Measurements from ENCODE around the gene CLASP2. TPM values are rescaled to one million over a fixed set of nuclear protein-coding genes. Genes with fewer than 3 reads are reported as not detected.

The CLASP2 gene
- total RNA-seq, 1 experiment from 2014 or later: 36.5 TPM

- Histone ChIP-seq H3F3A (ENCODE audit: insufficient read depth, low read depth) (no peaks in the 10 kb centered on the region), H4K20me1 (ENCODE audit: insufficient read depth) (no peaks in the 10 kb centered on the region), H2AFZ (no peak overlapping the region), H3K4me1 (replicated peaks; ENCODE audit: insufficient read depth) (no peaks in the 10 kb centered on the region), H3K27ac (no peak overlapping the region), H3K4me2 (no peak overlapping the region), H3K27me3 (ENCODE audit: insufficient read depth, low read depth) (no peaks in the 10 kb centered on the region), H3K9me3 (ENCODE audit: insufficient read depth, low read depth) (no peaks in the 10 kb centered on the region), H3K36me3 (ENCODE audit: low read depth) (no peaks in the 10 kb centered on the region), H3K9me2 (ENCODE audit: insufficient read depth) (no peaks in the 10 kb centered on the region), H3K4me3 (no peak overlapping the region), H3K79me2 (ENCODE audit: low read depth) (no peaks in the 10 kb centered on the region)
- TF ChIP-seq EZH2 (IDR thresholded peaks at IDR 0.05; ENCODE audit: low read depth) (no peak), CTCF (conservative IDR thresholded peaks at IDR 0.05) (no peak)
- CTCF ChIA-PET: interaction anchor here (0.6 to 1.0 kb wide), 2 partner anchors 79 to 150 kb away, joined by 3 to 5 read pairs; no protein-coding TSS in a partner anchor
- intact Hi-C loops (cut with micrococcal nuclease; ENCODE audit: unreplicated experiment): loop anchor here (2.0 kb wide), 1 partner anchor 149 kb away; no protein-coding TSS in a partner anchor
- DNase-seq: no peak
- no TSS peak for BruUV-seq (replicated peaks)
- POLR2A ChIA-PET (ENCODE audit: unreplicated experiment): interaction anchor here (0.7 kb wide), 1 partner anchor 161 kb away, joined by 4 read pairs; the partner anchor contains the start of gene PDCD6IP
Measured at GRCh38 chr3:33637482-33637881, 80.6 kb downstream of the CLASP2 start.

GRCh38 chr3:33636125-33636850 lies 81.8 kb downstream of the CLASP2 start:
- Histone ChIP-seq H3K27ac (no peak overlapping the region), H3K9me3 (ENCODE audit: insufficient read depth, low read depth) (no peaks in the 10 kb centered on the region), H3K9me2 (ENCODE audit: insufficient read depth) (no peaks in the 10 kb centered on the region), H2AFZ (no peak overlapping the region), H3K36me3 (ENCODE audit: low read depth) (no peaks in the 10 kb centered on the region), H4K20me1 (ENCODE audit: insufficient read depth) (no peaks in the 10 kb centered on the region), H3K4me3 (no peak overlapping the region), H3K4me2 (no peak overlapping the region), H3F3A (ENCODE audit: insufficient read depth, low read depth) (no peaks in the 10 kb centered on the region), H3K27me3 (ENCODE audit: insufficient read depth, low read depth) (no peaks in the 10 kb centered on the region), H3K4me1 (replicated peaks; ENCODE audit: insufficient read depth) (no peaks in the 10 kb centered on the region), H3K79me2 (ENCODE audit: low read depth) (no peaks in the 10 kb centered on the region)
- CTCF ChIA-PET: interaction anchor here (1.0 to 1.1 kb wide), 2 partner anchors 140 to 151 kb away, joined by 4 to 5 read pairs; no protein-coding TSS in a partner anchor
- POLR2A ChIA-PET (ENCODE audit: unreplicated experiment): no interaction called here
- peak in 1 of 2 experiments; percentile 2 for DNase-seq
- intact Hi-C loops (cut with micrococcal nuclease; ENCODE audit: unreplicated experiment): loop anchor here (1.0 to 2.0 kb wide), 2 partner anchors 81 to 151 kb away; no protein-coding TSS in a partner anchor
- TF ChIP-seq EZH2 (IDR thresholded peaks at IDR 0.05; ENCODE audit: low read depth) (no peak), CTCF (conservative IDR thresholded peaks at IDR 0.05) (peak; percentile 65)
- no TSS peak for BruUV-seq (replicated peaks)

GRCh38 chr3:33634262-33634661 lies 83.8 kb downstream of the CLASP2 start:
- DNase-seq: no peak
- intact Hi-C loops (cut with micrococcal nuclease; ENCODE audit: unreplicated experiment): no loop called here
- Histone ChIP-seq H3K4me1 (replicated peaks; ENCODE audit: insufficient read depth) (no peaks in the 10 kb centered on the region), H3K27ac (no peak overlapping the region), H3F3A (ENCODE audit: insufficient read depth, low read depth) (no peaks in the 10 kb centered on the region), H3K36me3 (ENCODE audit: low read depth) (no peaks in the 10 kb centered on the region), H3K79me2 (ENCODE audit: low read depth) (no peaks in the 10 kb centered on the region), H3K27me3 (ENCODE audit: insufficient read depth, low read depth) (no peaks in the 10 kb centered on the region), H3K4me3 (no peak overlapping the region), H4K20me1 (ENCODE audit: insufficient read depth) (no peaks in the 10 kb centered on the region), H3K9me2 (ENCODE audit: insufficient read depth) (no peaks in the 10 kb centered on the region), H3K9me3 (ENCODE audit: insufficient read depth, low read depth) (no peaks in the 10 kb centered on the region), H2AFZ (no peak overlapping the region), H3K4me2 (no peak overlapping the region)
- POLR2A ChIA-PET (ENCODE audit: unreplicated experiment): no interaction called here
- TF ChIP-seq CTCF (conservative IDR thresholded peaks at IDR 0.05): no peak
- no peak for TF ChIP-seq EZH2 (IDR thresholded peaks at IDR 0.05; ENCODE audit: low read depth)
- CTCF ChIA-PET: interaction anchor here (0.7 kb wide), 1 partner anchor 141 kb away, joined by 3 read pairs; no protein-coding TSS in a partner anchor
- no TSS peak for BruUV-seq (replicated peaks)
